Measurements from ENCODE around the gene CRLF1. TPM values are rescaled to one million over a fixed set of nuclear protein-coding genes. Genes with fewer than 3 reads are reported as not detected.

The CRLF1 gene, protein sequence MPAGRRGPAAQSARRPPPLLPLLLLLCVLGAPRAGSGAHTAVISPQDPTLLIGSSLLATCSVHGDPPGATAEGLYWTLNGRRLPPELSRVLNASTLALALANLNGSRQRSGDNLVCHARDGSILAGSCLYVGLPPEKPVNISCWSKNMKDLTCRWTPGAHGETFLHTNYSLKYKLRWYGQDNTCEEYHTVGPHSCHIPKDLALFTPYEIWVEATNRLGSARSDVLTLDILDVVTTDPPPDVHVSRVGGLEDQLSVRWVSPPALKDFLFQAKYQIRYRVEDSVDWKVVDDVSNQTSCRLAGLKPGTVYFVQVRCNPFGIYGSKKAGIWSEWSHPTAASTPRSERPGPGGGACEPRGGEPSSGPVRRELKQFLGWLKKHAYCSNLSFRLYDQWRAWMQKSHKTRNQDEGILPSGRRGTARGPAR
- not detected for total RNA-seq

DNA sequence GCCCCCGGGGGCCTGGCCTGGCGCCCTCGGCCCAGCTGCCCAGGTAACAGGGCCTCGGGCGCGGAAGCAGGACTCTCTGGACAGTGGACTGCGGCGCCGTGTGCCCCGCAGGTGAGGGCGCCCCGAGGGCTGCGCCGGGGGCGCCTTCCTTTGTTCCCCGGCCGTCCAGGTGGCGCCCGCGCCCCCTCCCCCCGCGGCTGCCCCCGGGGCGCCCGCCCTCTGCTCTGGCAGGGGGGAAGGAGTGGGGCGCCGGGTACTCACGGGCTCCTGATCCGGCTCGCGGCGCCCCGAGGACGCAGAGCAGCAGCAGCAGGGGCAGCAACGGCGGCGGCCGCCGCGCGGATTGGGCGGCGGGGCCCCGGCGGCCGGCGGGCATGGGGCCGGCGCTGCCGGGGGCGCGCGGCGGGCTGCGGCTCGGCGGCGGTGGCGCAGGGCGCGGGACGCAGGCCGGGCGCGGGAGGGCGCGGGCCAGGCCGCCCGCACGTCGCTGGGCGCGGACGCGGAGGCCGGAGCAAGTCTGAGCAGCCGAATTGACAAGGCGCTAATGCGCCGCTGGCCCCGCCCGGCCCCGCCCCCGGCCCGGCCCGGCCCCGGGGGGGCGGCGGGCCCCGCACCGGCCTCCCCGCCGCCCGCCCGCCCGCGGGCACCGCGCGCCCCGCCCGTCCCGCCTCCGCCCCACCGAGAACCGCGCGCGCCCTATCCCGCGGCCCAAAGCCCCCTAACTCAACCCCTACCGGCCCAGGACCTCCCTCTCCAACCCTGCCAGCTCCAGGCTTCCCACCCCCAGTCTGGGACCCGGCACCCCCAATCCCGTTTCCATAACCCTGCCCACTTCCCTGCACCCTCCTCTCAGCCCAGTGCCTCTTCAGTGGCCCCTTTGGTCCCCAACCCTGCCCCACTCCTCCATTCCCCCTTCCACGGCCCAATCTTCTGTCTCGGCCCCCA, at the start of gene CRLF1:
TSS of gene CRLF1 (minus strand) at position 519 of the 945 bp plus-strand sequence. CDS start at position 376, 143 bp downstream.
- Mint-ChIP-seq H3K9me3 (no peaks in the 10 kb centered on the region), H3K36me3 (ENCODE audit: insufficient read depth in 2 of 2) (no peaks in the 10 kb centered on the region), H3K4me3 (peak within 1 kb of the TSS in 1 of 2 donors; percentile 58), H3K4me1 (ENCODE audit: low read depth) (peaks cover 24% of the 10 kb centered on the region), H3K27me3 (ENCODE audit: low read depth) (peaks cover 70% of the 10 kb centered on the region), H3K27ac (no peak within 1 kb of the TSS)
- DNase-seq = no peak
- ATAC-seq (replicated peaks in 1 of 2) = no peak

- DNase-seq (no peak), ATAC-seq (replicated peaks in 1 of 2) (no peak)
- Mint-ChIP-seq H3K4me3 (no peak overlapping the region), H3K27ac (no peak overlapping the region), H3K36me3 (ENCODE audit: insufficient read depth in 2 of 2) (peaks cover 0 to 1% of the 10 kb centered on the region in 2 donors), H3K9me3 (peaks cover 0 to 3% of the 10 kb centered on the region in 2 donors), H3K4me1 (ENCODE audit: low read depth) (no peaks in the 10 kb centered on the region), H3K27me3 (ENCODE audit: low read depth) (no peaks in the 10 kb centered on the region)
Measured at GRCh38 chr19:18655173-18655844, 48.7 kb upstream of the CRLF1 start.

- no peak overlapping the region for H3K4me3 Mint-ChIP-seq
- no peak overlapping the region for H3K27ac Mint-ChIP-seq
- no peak for ATAC-seq (replicated peaks in 1 of 2)
- H3K9me3 Mint-ChIP-seq = peaks cover 0 to 3% of the 10 kb centered on the region in 2 donors
- H3K4me1 Mint-ChIP-seq (ENCODE audit: low read depth) = peaks cover 5% of the 10 kb centered on the region
- H3K27me3 Mint-ChIP-seq (ENCODE audit: low read depth) = no peaks in the 10 kb centered on the region
- no peak for DNase-seq
- H3K36me3 Mint-ChIP-seq (ENCODE audit: insufficient read depth in 2 of 2) = peaks cover 0 to 1% of the 10 kb centered on the region in 2 donors
Measured at GRCh38 chr19:18654469-18654868, 47.9 kb upstream of the CRLF1 start.

DNA sequence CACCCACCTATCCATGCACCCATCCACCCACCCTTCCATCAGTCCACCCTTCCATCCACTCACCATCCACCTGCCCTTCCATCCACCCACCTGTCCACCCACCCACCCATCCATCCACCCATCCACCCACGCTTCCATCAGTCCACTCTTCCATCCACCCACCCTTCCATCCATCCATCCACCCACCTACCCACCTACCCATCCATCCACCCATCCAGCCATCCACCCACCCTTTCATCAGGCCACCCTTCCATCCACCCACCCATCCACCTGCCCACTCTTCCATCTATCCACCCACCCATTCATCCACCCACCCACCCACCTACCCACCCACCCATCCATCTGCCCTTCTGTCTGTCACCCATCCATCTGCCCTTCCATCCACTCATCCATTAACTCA, 47.3 kb upstream of the CRLF1 start:
- Mint-ChIP-seq H3K27me3 (ENCODE audit: low read depth) (no peaks in the 10 kb centered on the region), H3K9me3 (peaks cover 0 to 3% of the 10 kb centered on the region in 2 donors), H3K27ac (no peak overlapping the region), H3K4me3 (no peak overlapping the region), H3K4me1 (ENCODE audit: low read depth) (peaks cover 10% of the 10 kb centered on the region), H3K36me3 (ENCODE audit: insufficient read depth in 2 of 2) (peaks cover 0 to 1% of the 10 kb centered on the region in 2 donors)
- DNase-seq (no peak), ATAC-seq (replicated peaks in 1 of 2) (no peak)

- Mint-ChIP-seq H3K27ac (no peak overlapping the region), H3K9me3 (peaks cover 0 to 3% of the 10 kb centered on the region in 2 donors), H3K4me1 (ENCODE audit: low read depth) (peaks cover 17% of the 10 kb centered on the region), H3K36me3 (ENCODE audit: insufficient read depth in 2 of 2) (peaks cover 0 to 1% of the 10 kb centered on the region in 2 donors), H3K27me3 (ENCODE audit: low read depth) (no peaks in the 10 kb centered on the region), H3K4me3 (no peak overlapping the region)
- no peak for DNase-seq
- no peak for ATAC-seq (replicated peaks in 1 of 2)
Measured at GRCh38 chr19:18651733-18652132, 45.1 kb upstream of the CRLF1 start.

- no peak for DNase-seq
- no peaks in the 10 kb centered on the region for H3K27me3 Mint-ChIP-seq (ENCODE audit: low read depth)
- peaks cover 0 to 1% of the 10 kb centered on the region in 2 donors for H3K36me3 Mint-ChIP-seq (ENCODE audit: insufficient read depth in 2 of 2)
- no peak overlapping the region for H3K4me3 Mint-ChIP-seq
- peaks cover 21% of the 10 kb centered on the region for H3K4me1 Mint-ChIP-seq (ENCODE audit: low read depth)
- no peak overlapping the region for H3K27ac Mint-ChIP-seq
- H3K9me3 Mint-ChIP-seq = peaks cover 0 to 3% of the 10 kb centered on the region in 2 donors
- no peak for ATAC-seq (replicated peaks in 1 of 2)
Measured at GRCh38 chr19:18651300-18651699, 44.7 kb upstream of the CRLF1 start.

GRCh38 chr19:18650468-18651041, 44.0 kb upstream of the CRLF1 start:
- ATAC-seq (replicated peaks in 1 of 2) = no peak
- peaks cover 0 to 3% of the 10 kb centered on the region in 2 donors for H3K9me3 Mint-ChIP-seq
- no peak for DNase-seq
- no peak overlapping the region for H3K4me3 Mint-ChIP-seq
- no peak overlapping the region for H3K27ac Mint-ChIP-seq
- peaks cover 24% of the 10 kb centered on the region for H3K4me1 Mint-ChIP-seq (ENCODE audit: low read depth)
- H3K27me3 Mint-ChIP-seq (ENCODE audit: low read depth) = no peaks in the 10 kb centered on the region
- H3K36me3 Mint-ChIP-seq (ENCODE audit: insufficient read depth in 2 of 2) = peaks cover 0 to 1% of the 10 kb centered on the region in 2 donors

DNA sequence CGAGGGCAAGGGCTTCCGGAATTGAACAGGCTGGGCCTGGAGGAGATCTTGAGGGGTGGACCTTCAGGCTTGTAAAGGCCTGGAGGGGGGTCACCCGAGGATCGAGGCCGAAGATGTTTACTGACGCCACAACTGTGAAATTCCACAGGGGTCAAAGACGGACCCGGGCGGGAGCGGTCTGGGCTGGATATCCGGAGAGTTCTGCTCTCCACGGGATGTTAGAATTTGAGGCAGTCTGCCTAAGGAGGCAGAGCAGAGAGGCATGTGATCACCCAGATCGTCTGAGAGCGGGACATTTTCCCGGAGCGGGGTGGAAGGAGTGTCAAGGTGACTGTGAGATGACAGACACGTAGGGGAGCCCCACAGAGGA, 43.4 kb upstream of the CRLF1 start:
- Mint-ChIP-seq H3K4me3 (no peak overlapping the region), H3K27ac (no peak overlapping the region), H3K36me3 (ENCODE audit: insufficient read depth in 2 of 2) (peaks cover 0 to 1% of the 10 kb centered on the region in 2 donors), H3K4me1 (ENCODE audit: low read depth) (peaks cover 24% of the 10 kb centered on the region), H3K27me3 (ENCODE audit: low read depth) (no peaks in the 10 kb centered on the region), H3K9me3 (peaks cover 0 to 3% of the 10 kb centered on the region in 2 donors)
- ATAC-seq (replicated peaks in 1 of 2) (no peak), DNase-seq (no peak)

DNA sequence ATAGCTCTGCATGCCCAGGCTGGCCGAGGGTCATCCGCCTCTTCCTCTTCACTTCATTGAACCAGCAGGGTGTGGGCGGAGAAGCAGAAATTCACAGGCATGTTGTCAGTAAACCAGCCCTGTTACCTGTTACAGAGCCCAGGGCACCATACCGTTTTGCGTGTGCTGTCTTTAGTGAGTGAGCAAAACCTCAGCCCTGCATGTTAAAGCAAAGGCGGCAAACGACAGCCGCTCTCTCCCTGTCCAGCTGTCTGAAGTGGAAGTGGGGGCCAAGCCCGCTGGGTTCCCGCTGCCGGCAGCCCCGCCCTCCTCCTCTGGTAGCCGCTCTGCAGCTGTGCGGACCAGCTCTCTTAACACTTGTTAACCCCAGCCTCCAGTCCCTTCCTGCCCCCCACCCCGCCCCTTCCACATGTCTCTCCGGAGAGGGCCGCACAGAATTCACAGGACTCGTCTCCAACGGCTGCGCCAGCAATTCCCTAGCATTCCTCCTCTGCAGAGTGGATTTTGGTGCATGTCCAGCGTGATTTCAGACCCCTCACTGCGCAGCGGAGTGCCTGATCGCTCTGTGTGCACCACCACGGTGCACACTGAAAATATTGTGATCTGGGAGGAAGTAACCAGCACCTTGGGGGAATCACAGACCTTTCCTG, 42.9 kb upstream of the CRLF1 start:
- no peak overlapping the region for H3K27ac Mint-ChIP-seq
- no peak for ATAC-seq (replicated peaks in 1 of 2)

DNA sequence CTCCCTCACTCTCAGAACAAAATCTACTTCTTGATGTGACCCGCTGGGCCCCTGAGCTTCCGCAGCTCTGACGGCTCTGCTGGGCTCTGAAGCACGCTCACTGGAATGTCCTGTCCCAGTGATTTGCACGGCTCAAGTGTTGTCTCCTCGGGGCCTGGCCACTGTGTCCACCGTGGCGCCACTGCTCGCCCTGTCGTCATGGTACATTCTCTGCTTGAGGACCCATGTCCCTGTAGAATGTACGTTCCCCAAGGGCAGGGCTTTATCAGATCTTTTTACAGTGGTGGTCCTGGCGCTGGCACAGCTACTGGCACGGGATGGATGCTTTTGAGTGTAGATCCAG, 42.3 kb upstream of the CRLF1 start:
- no peak for ATAC-seq (replicated peaks in 1 of 2)
- Mint-ChIP-seq H3K27ac (no peak overlapping the region), H3K4me3 (no peak overlapping the region), H3K4me1 (ENCODE audit: low read depth) (peaks cover 24% of the 10 kb centered on the region), H3K27me3 (ENCODE audit: low read depth) (no peaks in the 10 kb centered on the region), H3K36me3 (ENCODE audit: insufficient read depth in 2 of 2) (no peaks in the 10 kb centered on the region), H3K9me3 (no peaks in the 10 kb centered on the region)
- DNase-seq = no peak

More for the DNA sequence above, 42.9 kb upstream of the CRLF1 start:
- Mint-ChIP-seq H3K27me3 (ENCODE audit: low read depth) (no peaks in the 10 kb centered on the region), H3K4me3 (peak overlapping the region in 1 of 2 donors; percentile 31), H3K4me1 (ENCODE audit: low read depth) (peaks cover 24% of the 10 kb centered on the region), H3K9me3 (peaks cover 0 to 3% of the 10 kb centered on the region in 2 donors), H3K36me3 (ENCODE audit: insufficient read depth in 2 of 2) (peaks cover 0 to 1% of the 10 kb centered on the region in 2 donors)
- no peak for DNase-seq

DNA sequence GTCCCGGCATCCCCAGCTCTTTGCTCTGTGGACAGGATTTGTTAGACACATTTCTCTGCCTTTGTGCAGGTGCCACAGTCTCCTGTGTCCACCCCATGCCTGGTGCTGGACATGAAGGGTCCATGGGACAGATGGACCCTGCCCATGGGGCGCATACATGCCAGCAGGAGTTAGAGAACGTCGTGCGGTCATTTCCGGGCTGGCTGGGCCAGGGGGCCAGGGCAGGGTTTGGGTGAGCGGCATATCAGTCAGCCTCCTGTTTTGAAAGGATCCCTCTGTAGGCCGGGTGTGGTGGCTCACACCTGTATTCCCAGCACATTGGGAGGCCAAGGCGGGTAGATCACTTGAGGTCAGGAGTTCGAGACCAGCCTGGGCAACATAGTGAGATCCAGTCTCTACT, 41.2 kb upstream of the CRLF1 start:
- ATAC-seq (replicated peaks in 1 of 2) (no peak), DNase-seq (no peak)
- no peak overlapping the region for H3K27ac Mint-ChIP-seq
- H3K4me3 Mint-ChIP-seq = no peak overlapping the region
- H3K9me3 Mint-ChIP-seq = no peaks in the 10 kb centered on the region
- peaks cover 24% of the 10 kb centered on the region for H3K4me1 Mint-ChIP-seq (ENCODE audit: low read depth)
- H3K36me3 Mint-ChIP-seq (ENCODE audit: insufficient read depth in 2 of 2) = no peaks in the 10 kb centered on the region
- H3K27me3 Mint-ChIP-seq (ENCODE audit: low read depth) = no peaks in the 10 kb centered on the region

- no peaks in the 10 kb centered on the region for H3K9me3 Mint-ChIP-seq
- DNase-seq (no peak), ATAC-seq (replicated peaks in 1 of 2) (no peak)
- H3K4me1 Mint-ChIP-seq (ENCODE audit: low read depth) = peaks cover 24% of the 10 kb centered on the region
- H3K36me3 Mint-ChIP-seq (ENCODE audit: insufficient read depth in 2 of 2) = no peaks in the 10 kb centered on the region
- no peaks in the 10 kb centered on the region for H3K27me3 Mint-ChIP-seq (ENCODE audit: low read depth)
- no peak overlapping the region for H3K4me3 Mint-ChIP-seq
- H3K27ac Mint-ChIP-seq = no peak overlapping the region
Measured at GRCh38 chr19:18647371-18647767, 40.8 kb upstream of the CRLF1 start.
